Colonic mucosa (tissue), 4 donors: ENCODE data around the gene ZNF479. TPM values are rescaled to one million over a fixed set of nuclear protein-coding genes. Genes with fewer than 3 reads are reported as not detected.
"Not testable (repeated sequence)": the region's sequence is repeated elsewhere in the genome, so short reads cannot be mapped to it uniquely, and the experiment has no call there.

Source experiments
- DNase-seq: peaks from one replicate; pipeline ENCODE4 v3.0.0-alpha.2; 2020
- H3K27ac ChIP-seq: fragments of 200-600 bp; one replicate; pipeline ENCODE4 v1.8.0; 2021
- H3K27me3 ChIP-seq: fragments of 200-600 bp; one replicate; pipeline ENCODE4 v1.8.0; 2021
- H3K36me3 ChIP-seq: fragments of 200-600 bp; one replicate; pipeline ENCODE4 v1.8.0; 2021
- H3K4me1 ChIP-seq: fragments of 200-600 bp; one replicate; pipeline ENCODE4 v1.8.0; 2021; ENCODE audit warnings: mild to moderate bottlenecking
- H3K4me3 ChIP-seq: fragments of 200-600 bp; one replicate; pipeline ENCODE4 v1.8.0; 2021
- H3K9ac ChIP-seq, 2 donors: one replicate each; pipeline ENCODE4 v1.7.0; 2013; ENCODE audit warnings: control low read depth in 2 of 2, low read depth in 2 of 2, low read length in 2 of 2
- H3K9me3 ChIP-seq: fragments of 200-600 bp; one replicate; pipeline ENCODE4 v1.8.0; 2021
- CTCF ChIP-seq: fragments of 200-600 bp; IDR thresholded peaks from one replicate; pipeline ENCODE4 v1.8.0; 2022; ENCODE audit warnings: antibody characterized with exemption, mild to moderate bottlenecking
- intact Hi-C: fragments of 100-400 bp; cut with DNase I; formaldehyde crosslinking; loops from one replicate; pipeline ENCODE4 v1.14.1; 2022
- total RNA-seq, 2 donors: library from RNA; stranded (reverse); fragmentation: NEBNext Ultra II Directional in 1 of 2; extraction: Animal tissue kit (Norgen Biotek cat#: 25700) in 1 of 2; gene quantifications; one replicate each; pipeline ENCODE4 v1.2.1, GENCODE V29; 2021
- donor health status: healthy.
- donor health status: DM: no; HTN: no; CAD: no.
- donor health status: DM: no; HTN: no; CAD: no.

Gene ZNF479
- not detected for total RNA-seq

DNA sequence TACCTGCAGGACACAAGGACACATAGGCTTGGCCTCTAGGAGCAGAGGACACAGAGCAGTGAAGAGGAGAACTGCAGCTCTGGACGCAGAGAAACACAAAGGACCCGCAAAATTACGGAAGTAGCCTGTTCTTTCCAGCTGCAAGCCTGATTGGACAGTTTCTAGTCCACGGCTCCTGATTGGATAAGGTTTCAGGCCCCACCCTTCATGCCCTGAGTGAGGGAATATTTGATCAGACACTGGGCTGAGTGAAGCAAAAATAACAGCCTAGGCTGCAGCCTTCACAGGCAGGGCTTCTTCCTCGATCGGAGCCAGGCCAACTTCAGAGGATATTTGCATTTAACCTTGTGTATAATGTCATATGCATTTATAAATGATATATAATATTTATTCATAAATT, at the start of gene ZNF479:
Gene ZNF479, minus strand, starts transcription at position 101 of the 400 bp plus-strand sequence. CDS start 112 bp downstream, outside the sequence.
- H3K9ac ChIP-seq, intact Hi-C loops, H3K27me3 ChIP-seq, H3K27ac ChIP-seq, H3K9me3 ChIP-seq, H3K36me3 ChIP-seq, H3K4me3 ChIP-seq, DNase-seq, H3K4me1 ChIP-seq: not testable (repeated sequence)

DNA sequence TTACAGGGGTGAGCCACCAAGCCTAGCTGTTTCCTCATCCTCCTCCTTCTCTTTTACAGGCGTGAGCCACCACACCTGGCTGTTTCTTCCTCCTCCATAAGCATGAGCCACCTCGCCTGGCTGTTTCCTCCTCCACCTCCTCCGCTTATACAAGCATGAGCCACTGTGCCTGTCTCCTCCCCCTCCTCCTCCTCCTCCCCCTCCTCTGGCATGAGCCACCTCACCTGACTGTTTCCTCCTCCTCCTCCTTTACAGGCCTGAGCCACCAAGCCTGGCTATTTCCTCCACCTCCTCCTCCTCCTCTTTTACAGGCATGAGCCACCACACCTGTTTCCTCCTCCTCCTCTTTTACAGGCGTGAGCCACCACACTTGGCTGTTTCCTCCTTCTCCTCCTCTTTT, 49.8 kb upstream of the ZNF479 start:
- Histone ChIP-seq H3K4me1 (no peaks in the 10 kb centered on the region), H3K4me3 (no peak overlapping the region), H3K9ac (no peak overlapping the region), H3K36me3 (no peaks in the 10 kb centered on the region), H3K27ac (no peak overlapping the region), H3K9me3 (no peaks in the 10 kb centered on the region), H3K27me3 (no peaks in the 10 kb centered on the region)
- intact Hi-C loops: no loop called here
- TF ChIP-seq CTCF: no peak
- DNase-seq: no peak

DNA sequence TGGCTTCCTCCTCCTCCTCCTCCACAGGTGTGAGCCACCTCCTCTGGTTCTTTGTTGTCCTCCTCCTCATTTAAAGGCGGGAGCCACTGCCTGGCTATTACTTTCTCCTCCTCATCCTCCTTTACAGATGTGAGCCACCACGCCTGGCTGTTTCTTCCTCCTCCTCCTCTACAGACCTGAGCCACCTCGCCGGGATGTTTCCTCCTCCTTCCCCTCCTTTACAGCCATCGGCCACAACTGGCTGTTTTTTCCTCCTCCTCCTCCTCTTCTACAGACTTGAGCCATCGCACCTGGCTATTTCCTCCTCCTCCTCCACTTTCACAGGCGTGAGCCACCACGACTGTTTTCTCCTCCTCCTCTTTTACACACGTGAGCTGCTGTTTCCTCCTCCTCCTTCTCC, 49.0 kb upstream of the ZNF479 start:
- TF ChIP-seq CTCF: no peak
- Histone ChIP-seq H3K9ac (no peak overlapping the region), H3K9me3 (no peaks in the 10 kb centered on the region), H3K36me3 (no peaks in the 10 kb centered on the region), H3K4me3 (no peak overlapping the region), H3K27me3 (no peaks in the 10 kb centered on the region), H3K27ac (no peak overlapping the region), H3K4me1 (no peaks in the 10 kb centered on the region)
- intact Hi-C loops: no loop called here
- no peak for DNase-seq

DNA sequence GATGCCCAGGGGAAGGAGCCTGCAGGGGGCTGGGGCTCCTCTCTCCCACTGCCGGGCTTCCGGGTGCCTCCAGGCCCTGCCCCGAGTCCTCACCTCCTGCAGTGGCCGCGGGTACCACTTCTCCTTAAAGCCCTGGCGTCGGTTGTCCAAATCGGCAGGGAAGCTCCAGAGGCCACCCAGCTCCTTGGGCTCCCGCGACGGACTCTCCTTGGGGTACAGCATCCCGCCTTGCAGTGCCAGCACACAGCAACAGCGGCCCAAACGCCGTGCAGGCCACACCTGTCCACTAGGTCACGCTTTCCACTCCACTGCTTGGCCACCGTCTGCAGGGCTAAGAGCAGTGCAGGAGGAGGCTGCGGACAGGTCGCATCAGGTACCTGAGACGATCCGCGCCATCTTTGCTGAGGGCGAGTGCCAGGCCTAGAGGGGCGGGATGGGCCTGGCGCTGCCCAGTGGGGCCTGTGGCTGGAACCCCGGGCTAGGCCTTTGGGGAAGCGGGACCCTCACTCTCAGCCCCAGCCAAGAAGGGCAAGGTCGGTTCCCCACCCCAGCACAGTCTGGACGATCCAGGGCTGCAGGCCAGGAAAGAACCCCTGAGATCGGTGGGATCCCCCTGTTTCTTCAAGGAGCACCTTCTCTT, 47.7 kb upstream of the ZNF479 start:
- H3K36me3 ChIP-seq: no peaks in the 10 kb centered on the region
- TF ChIP-seq CTCF: no peak
- no peak for DNase-seq
- H3K4me1 ChIP-seq: no peaks in the 10 kb centered on the region
- no peaks in the 10 kb centered on the region for H3K27me3 ChIP-seq
- intact Hi-C loops: no loop called here
- H3K4me3 ChIP-seq: no peak overlapping the region
- no peaks in the 10 kb centered on the region for H3K9me3 ChIP-seq
- no peak overlapping the region for H3K27ac ChIP-seq
- no peak overlapping the region for H3K9ac ChIP-seq

- intact Hi-C loops: no loop called here
- H3K4me3 ChIP-seq: no peak overlapping the region
- H3K27me3 ChIP-seq: no peaks in the 10 kb centered on the region
- H3K36me3 ChIP-seq: no peaks in the 10 kb centered on the region
- TF ChIP-seq CTCF: no peak
- no peak overlapping the region for H3K9ac ChIP-seq
- no peak overlapping the region for H3K27ac ChIP-seq
- no peaks in the 10 kb centered on the region for H3K4me1 ChIP-seq
- no peak for DNase-seq
- H3K9me3 ChIP-seq: no peaks in the 10 kb centered on the region
These were observed 46.5 kb upstream of the ZNF479 start for GRCh38 chr7:57178768-57179139.

GRCh38 chr7:57177856-57178767, 45.9 kb upstream of the ZNF479 start:
- no peak overlapping the region for H3K27ac ChIP-seq
- no peak overlapping the region for H3K9ac ChIP-seq
- no peaks in the 10 kb centered on the region for H3K4me1 ChIP-seq
- intact Hi-C loops: no loop called here
- H3K4me3 ChIP-seq: no peak overlapping the region
- no peak for TF ChIP-seq CTCF
- DNase-seq: no peak
- H3K36me3 ChIP-seq: no peaks in the 10 kb centered on the region
- H3K9me3 ChIP-seq: no peaks in the 10 kb centered on the region
- H3K27me3 ChIP-seq: no peaks in the 10 kb centered on the region
